Inflammatory macrophage treated with lipopolysaccharide for 1 hour (primary cell): ENCODE data around the gene ATP10B.
"Not testable (repeated sequence)": the region's sequence is repeated elsewhere in the genome, so short reads cannot be mapped to it uniquely, and the experiment has no call there.

Source experiments
- DNase-seq, 2 donors: peaks; one replicate each; pipeline ENCODE4 v3.0.0-alpha.2; 2020 to 2022

ATP10B gene

GRCh38 chr5:160812996-160813395 lies 39.0 kb downstream of the ATP10B start:
- DNase-seq, result not testable (repeated sequence)

DNA sequence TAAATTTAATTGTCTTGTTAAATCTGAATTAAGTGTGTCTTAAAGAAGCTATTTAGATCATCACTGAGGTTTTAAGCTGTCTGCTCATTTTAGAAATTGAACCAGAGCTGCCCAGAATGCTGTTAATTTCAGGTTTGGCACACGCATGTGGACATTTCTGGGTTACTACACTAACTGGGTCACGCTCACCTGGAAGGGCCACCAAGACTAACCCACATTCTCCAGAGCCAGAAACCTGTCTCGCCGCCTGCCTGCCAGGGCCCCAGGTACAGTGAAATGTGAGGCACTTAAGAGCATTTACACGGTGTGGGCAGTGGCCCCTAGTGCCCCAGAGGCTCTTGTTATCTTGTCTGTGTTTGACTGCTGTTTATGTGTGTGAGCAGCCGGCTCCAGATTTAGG lies 46.6 kb downstream of the ATP10B start:
- no peak for DNase-seq

DNA sequence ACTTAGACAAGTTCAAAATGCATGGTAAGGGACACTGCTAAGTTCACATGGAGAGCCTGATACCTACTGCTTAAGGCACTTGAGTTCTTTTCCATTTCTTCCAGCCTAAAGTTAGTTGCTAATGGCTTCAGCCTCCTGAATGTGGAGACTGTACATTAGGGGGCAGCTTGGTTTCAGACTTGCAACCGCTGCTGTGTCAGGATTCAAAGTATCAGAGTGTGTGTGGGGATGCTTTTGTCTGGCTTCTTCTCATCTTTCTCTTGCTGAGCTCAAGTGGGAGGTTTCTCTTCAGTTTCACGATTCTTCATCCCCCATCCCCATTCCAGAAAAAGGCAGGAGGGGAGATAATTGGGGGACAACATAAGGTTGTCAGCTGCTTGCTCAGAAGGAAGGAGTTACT lies 49.4 kb downstream of the ATP10B start:
- no peak for DNase-seq

- no peak for DNase-seq
Measured at GRCh38 chr5:160800375-160801275, 51.4 kb downstream of the ATP10B start.

DNA sequence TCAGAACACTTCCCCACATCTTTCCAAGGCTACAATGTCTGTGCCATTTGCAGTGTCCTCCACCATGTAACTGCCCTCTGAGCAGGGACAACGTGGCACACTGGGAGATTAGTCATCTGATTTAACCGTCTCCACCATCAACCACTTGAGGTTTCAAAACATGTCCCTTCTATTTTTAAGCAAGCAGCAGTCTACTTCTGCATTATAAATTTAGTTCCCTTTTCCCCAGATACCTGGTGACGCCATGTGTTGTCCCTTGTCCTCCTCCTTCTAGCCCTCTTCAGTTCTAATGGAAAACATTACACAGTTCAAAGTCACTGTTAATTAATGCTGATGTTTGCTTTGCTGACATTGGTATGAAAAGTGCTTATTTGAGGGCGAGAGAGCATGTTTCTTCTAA lies 52.8 kb downstream of the ATP10B start:
- DNase-seq, result peak; percentile 67 to 84

DNA sequence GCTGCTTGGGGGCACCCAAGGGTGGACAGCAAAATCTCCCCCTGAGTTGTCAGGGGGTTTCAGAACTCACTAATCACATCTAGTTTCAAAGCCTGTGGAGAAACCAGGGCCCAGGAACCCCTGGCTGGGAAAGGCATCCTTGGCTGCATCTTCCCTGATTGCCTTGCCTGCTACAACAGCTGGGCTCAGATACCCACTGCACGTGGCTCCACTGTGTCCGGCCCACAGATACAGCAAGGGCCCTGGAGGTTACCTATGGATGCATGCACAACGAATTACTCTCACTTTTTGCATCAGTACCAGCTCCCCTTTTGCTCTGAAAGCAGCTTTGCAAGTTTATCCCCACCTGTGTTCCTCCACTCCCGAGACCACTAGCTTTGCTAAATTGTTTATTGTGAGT lies 55.0 kb downstream of the ATP10B start:
- no peak for DNase-seq

GRCh38 chr5:160793530-160793899 lies 58.5 kb downstream of the ATP10B start:
- no peak for DNase-seq

- no peak for DNase-seq
Measured at GRCh38 chr5:160792732-160793529, 59.1 kb downstream of the ATP10B start.

GRCh38 chr5:160792281-160792680 lies 59.7 kb downstream of the ATP10B start:
- no peak for DNase-seq

DNA sequence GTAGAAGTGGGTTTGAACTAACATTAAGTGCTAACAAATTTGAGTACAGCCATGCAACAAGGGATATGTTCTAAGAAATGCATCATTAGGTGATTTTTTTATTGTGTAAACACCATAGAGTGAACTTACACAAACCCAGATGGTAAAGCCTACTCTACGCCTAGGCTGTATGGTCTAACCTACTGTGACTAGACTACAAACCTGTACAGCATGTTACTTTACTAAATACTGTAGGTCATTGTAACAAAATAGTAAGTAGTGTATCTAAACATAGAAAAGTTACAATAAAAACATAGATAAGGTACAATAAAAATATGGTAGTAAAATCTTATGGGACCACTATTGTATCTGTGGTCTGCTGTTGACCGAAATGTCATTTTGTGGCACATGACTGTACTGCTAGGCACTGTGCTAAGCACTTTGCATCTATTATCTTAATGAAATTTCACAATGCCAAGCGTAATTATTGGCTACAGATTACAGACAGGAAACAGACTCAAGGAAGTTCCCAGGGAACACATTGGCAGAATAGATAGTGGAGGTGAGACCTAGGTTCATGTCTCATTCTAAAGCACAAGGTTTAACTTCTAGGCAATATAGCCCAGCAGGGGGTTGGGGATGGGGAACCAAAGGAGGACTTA lies 62.7 kb downstream of the ATP10B start:
- no peak for DNase-seq

- DNase-seq, result no peak
Measured at GRCh38 chr5:160788102-160788660, 63.8 kb downstream of the ATP10B start.

DNA sequence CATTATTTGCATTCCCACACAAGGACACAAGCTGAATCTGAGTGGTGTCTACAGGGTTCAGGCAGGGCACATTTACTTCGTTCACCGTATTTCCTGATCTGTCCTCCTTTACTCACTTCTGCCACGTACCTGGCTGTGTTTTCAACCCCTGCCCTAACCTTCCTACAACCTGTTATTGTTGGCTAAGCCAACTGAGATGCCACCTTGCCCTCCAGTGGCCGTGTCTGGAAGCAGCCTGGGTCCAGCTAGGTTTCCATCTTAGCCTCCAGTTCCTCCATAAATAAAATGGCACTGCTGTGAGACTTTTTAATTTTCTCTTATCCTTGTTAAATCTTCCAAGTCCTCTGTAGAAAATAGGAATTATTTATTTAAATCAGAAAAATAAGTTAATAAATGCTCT lies 64.8 kb downstream of the ATP10B start:
- peak in 1 of 2 donors; percentile 18 for DNase-seq

DNA sequence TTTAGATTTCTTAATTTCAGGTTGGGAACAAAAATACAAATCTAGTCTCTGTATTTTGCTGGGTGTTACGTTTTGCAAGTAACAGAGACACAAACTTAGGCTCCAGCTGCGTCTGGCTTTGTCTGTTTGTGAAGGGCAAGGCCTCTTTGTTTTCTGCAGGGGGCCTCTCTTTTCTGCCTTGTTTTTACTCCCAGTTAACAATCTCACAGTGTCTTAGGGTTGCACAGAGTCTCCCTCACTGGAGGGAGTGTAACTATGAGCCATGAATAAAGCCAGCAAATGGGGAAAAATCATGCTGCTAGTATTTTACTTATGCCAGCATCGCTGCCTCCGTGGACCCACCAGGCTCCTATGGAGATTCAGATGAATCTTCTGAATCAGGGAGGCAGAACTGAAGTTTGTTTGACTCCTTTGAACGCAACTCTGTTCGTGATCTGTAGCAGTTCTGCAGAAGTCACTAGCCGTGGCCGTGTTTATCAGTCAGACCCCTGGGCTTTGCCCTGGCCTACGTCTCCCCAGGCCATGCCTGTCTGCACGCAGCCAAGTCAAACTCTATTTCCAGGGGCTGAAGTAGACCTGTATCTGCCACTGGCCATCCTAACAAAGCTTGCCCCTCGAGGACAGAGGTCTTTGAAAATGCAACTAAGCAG lies 77.2 kb downstream of the ATP10B start:
- DNase-seq, result no peak

GRCh38 chr5:160773646-160774410 lies 78.2 kb downstream of the ATP10B start:
- no peak for DNase-seq

- no peak for DNase-seq
Measured at GRCh38 chr5:160772854-160773253, 79.2 kb downstream of the ATP10B start.

DNA sequence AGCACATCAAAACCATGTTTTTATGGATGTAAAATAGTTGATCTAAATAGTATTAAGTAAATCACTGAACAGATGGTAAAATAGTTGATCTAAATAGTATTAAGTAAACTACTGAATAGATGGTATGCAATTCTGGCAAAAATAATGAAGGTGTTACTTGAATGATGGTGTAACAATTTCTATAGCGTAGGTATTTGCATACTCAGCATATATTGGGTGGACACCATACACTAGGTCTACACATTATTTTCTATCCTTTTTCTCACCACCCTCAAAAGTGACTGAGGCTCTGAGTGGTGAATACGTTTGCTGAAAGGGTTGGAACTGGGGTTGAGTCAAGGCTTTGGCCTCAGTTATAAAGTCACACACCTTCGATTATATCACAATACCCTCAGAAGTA lies 81.3 kb downstream of the ATP10B start:
- DNase-seq, result no peak

DNA sequence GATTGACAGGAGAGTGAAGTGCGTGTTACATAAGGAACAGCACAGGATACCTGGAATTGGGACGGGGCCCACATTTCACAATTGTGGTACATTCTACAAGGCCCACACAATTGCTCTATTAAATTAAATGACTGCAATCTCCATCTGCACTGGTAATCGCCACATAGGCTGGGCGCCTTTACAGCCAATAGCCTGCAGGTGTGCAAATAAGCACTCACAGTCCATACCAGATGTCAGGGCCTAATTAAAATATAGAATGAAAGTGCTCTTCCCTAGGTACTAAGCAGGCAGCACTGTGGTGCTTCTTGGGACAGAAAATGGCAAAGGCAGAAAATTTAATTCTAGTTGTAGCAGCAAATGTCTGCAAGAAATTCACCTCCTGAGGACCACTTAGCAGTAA lies 82.7 kb downstream of the ATP10B start:
- DNase-seq, result no peak

DNA sequence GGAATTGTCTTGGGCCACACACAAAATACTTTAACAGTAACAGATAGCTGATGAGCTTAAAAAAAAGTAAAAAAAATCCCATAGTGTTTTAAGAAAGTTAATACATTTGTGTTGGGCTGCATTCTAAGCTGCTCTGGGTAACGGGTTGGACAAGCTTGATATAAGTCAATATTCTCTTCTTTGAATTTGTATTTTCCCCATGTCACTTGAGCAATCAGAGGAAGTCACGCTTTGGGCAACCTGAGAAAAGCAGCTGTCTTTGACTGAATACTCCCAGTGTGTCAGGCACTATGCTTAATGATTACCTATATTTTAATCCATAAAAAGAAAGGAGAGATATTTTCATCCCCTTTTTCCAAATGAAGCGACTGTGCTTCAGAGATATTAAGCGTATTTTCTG lies 84.9 kb downstream of the ATP10B start:
- no peak for DNase-seq

DNA sequence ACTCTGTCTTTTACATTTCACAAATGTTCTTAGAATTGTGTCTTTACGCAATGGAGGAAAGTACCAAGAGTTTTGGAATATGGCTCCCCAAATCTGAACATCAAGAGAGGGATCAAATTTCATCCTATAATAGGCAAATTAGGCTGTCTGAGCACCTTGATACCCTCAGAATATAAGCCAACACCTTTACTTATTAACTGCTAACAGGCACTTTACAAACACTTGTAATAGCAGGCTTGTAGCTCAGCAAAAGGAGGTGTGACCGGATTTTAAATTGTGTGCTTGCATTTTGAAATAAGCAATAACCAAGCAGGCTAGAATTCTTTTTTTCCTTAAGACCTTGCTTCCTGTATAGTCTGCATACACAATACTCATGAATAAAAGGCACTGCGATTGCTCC lies 92.0 kb downstream of the ATP10B start:
- DNase-seq, result no peak

GRCh38 chr5:160757194-160757593 lies 94.8 kb downstream of the ATP10B start:
- no peak for DNase-seq

- no peak for DNase-seq
Measured at GRCh38 chr5:160750938-160751657, 100.9 kb downstream of the ATP10B start.
